ENCODE data around the gene HSPG2.

DNA sequence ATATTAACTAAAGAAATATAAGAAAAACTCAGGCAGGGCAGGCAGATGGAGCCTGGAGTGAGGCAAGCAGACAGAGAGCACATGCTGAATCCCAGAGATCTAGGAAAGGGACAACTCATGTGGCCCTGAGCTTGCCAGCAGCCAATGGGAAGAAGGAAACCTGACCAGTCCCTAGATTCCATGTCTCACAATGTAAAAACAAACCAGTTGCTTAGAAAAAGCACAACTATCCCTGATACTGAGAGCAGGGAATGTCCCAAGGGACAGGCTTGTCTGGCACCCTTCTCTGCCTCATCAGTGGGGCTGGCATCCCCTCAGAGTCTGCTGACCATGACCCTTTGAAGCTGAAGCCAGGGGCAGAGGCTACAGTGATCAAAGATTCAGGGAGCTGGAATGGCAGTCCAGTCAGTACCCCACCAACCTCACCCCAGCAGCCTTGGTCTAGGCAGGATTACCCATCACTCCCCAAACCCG lies 27.8 kb downstream of the HSPG2 start:
- TF ChIP-seq SPI1 (IDR thresholded peaks at IDR 0.05; ENCODE audit: borderline replicate concordance, low read depth) (no peak), GABPA (IDR thresholded peaks at IDR 0.05; ENCODE audit: low read depth) (no peak), POLR2AphosphoS5 (IDR thresholded peaks at IDR 0.05; ENCODE audit: low read depth) (no peak)
- TF ChIP-seq, protein P1, sequence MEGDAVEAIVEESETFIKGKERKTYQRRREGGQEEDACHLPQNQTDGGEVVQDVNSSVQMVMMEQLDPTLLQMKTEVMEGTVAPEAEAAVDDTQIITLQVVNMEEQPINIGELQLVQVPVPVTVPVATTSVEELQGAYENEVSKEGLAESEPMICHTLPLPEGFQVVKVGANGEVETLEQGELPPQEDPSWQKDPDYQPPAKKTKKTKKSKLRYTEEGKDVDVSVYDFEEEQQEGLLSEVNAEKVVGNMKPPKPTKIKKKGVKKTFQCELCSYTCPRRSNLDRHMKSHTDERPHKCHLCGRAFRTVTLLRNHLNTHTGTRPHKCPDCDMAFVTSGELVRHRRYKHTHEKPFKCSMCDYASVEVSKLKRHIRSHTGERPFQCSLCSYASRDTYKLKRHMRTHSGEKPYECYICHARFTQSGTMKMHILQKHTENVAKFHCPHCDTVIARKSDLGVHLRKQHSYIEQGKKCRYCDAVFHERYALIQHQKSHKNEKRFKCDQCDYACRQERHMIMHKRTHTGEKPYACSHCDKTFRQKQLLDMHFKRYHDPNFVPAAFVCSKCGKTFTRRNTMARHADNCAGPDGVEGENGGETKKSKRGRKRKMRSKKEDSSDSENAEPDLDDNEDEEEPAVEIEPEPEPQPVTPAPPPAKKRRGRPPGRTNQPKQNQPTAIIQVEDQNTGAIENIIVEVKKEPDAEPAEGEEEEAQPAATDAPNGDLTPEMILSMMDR (IDR thresholded peaks at IDR 0.05; ENCODE audit: insufficient read depth, low read length), result no peak
- TF ChIP-seq, protein P2, sequence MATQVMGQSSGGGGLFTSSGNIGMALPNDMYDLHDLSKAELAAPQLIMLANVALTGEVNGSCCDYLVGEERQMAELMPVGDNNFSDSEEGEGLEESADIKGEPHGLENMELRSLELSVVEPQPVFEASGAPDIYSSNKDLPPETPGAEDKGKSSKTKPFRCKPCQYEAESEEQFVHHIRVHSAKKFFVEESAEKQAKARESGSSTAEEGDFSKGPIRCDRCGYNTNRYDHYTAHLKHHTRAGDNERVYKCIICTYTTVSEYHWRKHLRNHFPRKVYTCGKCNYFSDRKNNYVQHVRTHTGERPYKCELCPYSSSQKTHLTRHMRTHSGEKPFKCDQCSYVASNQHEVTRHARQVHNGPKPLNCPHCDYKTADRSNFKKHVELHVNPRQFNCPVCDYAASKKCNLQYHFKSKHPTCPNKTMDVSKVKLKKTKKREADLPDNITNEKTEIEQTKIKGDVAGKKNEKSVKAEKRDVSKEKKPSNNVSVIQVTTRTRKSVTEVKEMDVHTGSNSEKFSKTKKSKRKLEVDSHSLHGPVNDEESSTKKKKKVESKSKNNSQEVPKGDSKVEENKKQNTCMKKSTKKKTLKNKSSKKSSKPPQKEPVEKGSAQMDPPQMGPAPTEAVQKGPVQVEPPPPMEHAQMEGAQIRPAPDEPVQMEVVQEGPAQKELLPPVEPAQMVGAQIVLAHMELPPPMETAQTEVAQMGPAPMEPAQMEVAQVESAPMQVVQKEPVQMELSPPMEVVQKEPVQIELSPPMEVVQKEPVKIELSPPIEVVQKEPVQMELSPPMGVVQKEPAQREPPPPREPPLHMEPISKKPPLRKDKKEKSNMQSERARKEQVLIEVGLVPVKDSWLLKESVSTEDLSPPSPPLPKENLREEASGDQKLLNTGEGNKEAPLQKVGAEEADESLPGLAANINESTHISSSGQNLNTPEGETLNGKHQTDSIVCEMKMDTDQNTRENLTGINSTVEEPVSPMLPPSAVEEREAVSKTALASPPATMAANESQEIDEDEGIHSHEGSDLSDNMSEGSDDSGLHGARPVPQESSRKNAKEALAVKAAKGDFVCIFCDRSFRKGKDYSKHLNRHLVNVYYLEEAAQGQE (IDR thresholded peaks at IDR 0.05; ENCODE audit: insufficient replicate concordance, low read depth), result no peak
